Thoracic aorta (tissue), 2 donors: Measurements from ENCODE around the gene UGGT1. TPM values are rescaled to one million over a fixed set of nuclear protein-coding genes. Genes with fewer than 3 reads are reported as not detected.

ENCODE experiments used
- ATAC-seq: fragments of 150-250 bp; one replicate; pipeline ENCODE4 v1.8.0; 2017; ENCODE audit warnings: low read depth; ENCODE audit not compliant: insufficient number of reproducible peaks, low FRiP score
- DNase-seq: peaks from one replicate; pipeline ENCODE4 v3.0.0-alpha.2; 2020; ENCODE audit warnings: low spot score
- H3K27ac ChIP-seq, 2 donors: fragments of 200-600 bp; sonication (generic); 1 replicate in 1 of 2; 2 replicates in 1 of 2; pipeline ENCODE4 v1.5.1; 2016; ENCODE audit warnings: mild to moderate bottlenecking in 2 of 2, moderate library complexity in 2 of 2
- H3K27me3 ChIP-seq: fragments of 200-600 bp; sonication (generic); replicated peaks from 2 replicates; pipeline ENCODE4 v1.6.0; 2016; ENCODE audit warnings: mild to moderate bottlenecking; ENCODE audit not compliant: insufficient read depth
- H3K36me3 ChIP-seq: fragments of 200-600 bp; sonication (generic); one replicate; pipeline ENCODE4 v1.5.1; 2016
- H3K4me1 ChIP-seq, 2 donors: fragments of 200-600 bp; sonication (generic); 1 replicate in 1 of 2; 2 replicates in 1 of 2; pipeline versions ENCODE4 v1.5.1 to v1.6.0; 2016; ENCODE audit warnings: low read depth in 2 of 2, mild to moderate bottlenecking in 1 of 2; ENCODE audit not compliant: control insufficient read depth in 1 of 2
- H3K4me3 ChIP-seq: fragments of 200-600 bp; sonication (generic); 2 replicates; pipeline ENCODE4 v1.5.1; 2016; ENCODE audit warnings: mild to moderate bottlenecking
- H3K9me3 ChIP-seq: fragments of 200-600 bp; sonication (generic); 2 replicates; pipeline ENCODE4 v1.5.1; 2016
- CTCF ChIP-seq: fragments of 200-600 bp; sonication (generic); IDR thresholded peaks from one replicate; pipeline ENCODE4 v1.5.1; 2019; ENCODE audit warnings: antibody characterized with exemption
- total RNA-seq, 2 donors: library from RNA; depleted of rRNA; stranded (reverse); fragments of >200 nt; gene quantifications; one replicate each; pipeline versions ENCODE4 v1.1.0 to v1.2.3, GENCODE V29; 2016

The UGGT1 gene
- total RNA-seq, 2 donors from 2014 or later: 71.3 to 86.2 TPM

GRCh38 chr2:128159437-128159836, 68.4 kb downstream of the UGGT1 start:
- peaks cover 29% of the 10 kb centered on the region for H3K36me3 ChIP-seq
- no peak overlapping the region for H3K4me3 ChIP-seq
- no peaks in the 10 kb centered on the region for H3K9me3 ChIP-seq
- no peak overlapping the region for H3K27ac ChIP-seq
- no peaks in the 10 kb centered on the region for H3K27me3 ChIP-seq
- ATAC-seq: no peak
- no peak for TF ChIP-seq CTCF
- DNase-seq: no peak
- H3K4me1 ChIP-seq: no peaks in the 10 kb centered on the region

- H3K27ac ChIP-seq: no peak overlapping the region
- peaks cover 35% of the 10 kb centered on the region for H3K36me3 ChIP-seq
- H3K4me1 ChIP-seq: no peaks in the 10 kb centered on the region
- no peaks in the 10 kb centered on the region for H3K9me3 ChIP-seq
- no peaks in the 10 kb centered on the region for H3K27me3 ChIP-seq
- no peak for TF ChIP-seq CTCF
- ATAC-seq: no peak
- DNase-seq: no peak
- no peak overlapping the region for H3K4me3 ChIP-seq
Observed at GRCh38 chr2:128160616-128161275, 69.7 kb downstream of the UGGT1 start.

GRCh38 chr2:128162266-128162665, 71.3 kb downstream of the UGGT1 start:
- Histone ChIP-seq H3K27ac (no peak overlapping the region), H3K36me3 (peaks cover 43% of the 10 kb centered on the region), H3K4me1 (no peaks in the 10 kb centered on the region), H3K4me3 (no peak overlapping the region), H3K9me3 (no peaks in the 10 kb centered on the region), H3K27me3 (no peaks in the 10 kb centered on the region)
- DNase-seq (no peak), ATAC-seq (no peak)
- no peak for TF ChIP-seq CTCF

GRCh38 chr2:128164311-128164710, 73.3 kb downstream of the UGGT1 start:
- H3K9me3 ChIP-seq: no peaks in the 10 kb centered on the region
- peaks cover 34% of the 10 kb centered on the region for H3K36me3 ChIP-seq
- H3K4me3 ChIP-seq: no peak overlapping the region
- DNase-seq (no peak), ATAC-seq (no peak)
- no peak overlapping the region for H3K27ac ChIP-seq
- H3K4me1 ChIP-seq: no peaks in the 10 kb centered on the region
- no peaks in the 10 kb centered on the region for H3K27me3 ChIP-seq
- no peak for TF ChIP-seq CTCF

GRCh38 chr2:128166746-128167353, 75.8 kb downstream of the UGGT1 start:
- TF ChIP-seq CTCF: no peak
- no peak overlapping the region for H3K4me3 ChIP-seq
- ATAC-seq: no peak
- no peaks in the 10 kb centered on the region for H3K9me3 ChIP-seq
- H3K27me3 ChIP-seq: no peaks in the 10 kb centered on the region
- peaks cover 31% of the 10 kb centered on the region for H3K36me3 ChIP-seq
- no peak overlapping the region for H3K27ac ChIP-seq
- no peaks in the 10 kb centered on the region for H3K4me1 ChIP-seq
- DNase-seq: no peak
